NCI-H2227 (cell line): Measurements from ENCODE around the gene CHD8.
"Not testable (repeated sequence)": the region's sequence is repeated elsewhere in the genome, so short reads cannot be mapped to it uniquely, and the experiment has no call there.

Experiments
- DNase-seq: peaks from one replicate; lab custom pipeline; 2025; ENCODE audit not compliant: unreplicated experiment; lab: John Stamatoyannopoulos, UW

Gene CHD8

GRCh38 chr14:21379338-21379737 lies 76.6 kb downstream of the CHD8 start:
- no peak for DNase-seq

DNA sequence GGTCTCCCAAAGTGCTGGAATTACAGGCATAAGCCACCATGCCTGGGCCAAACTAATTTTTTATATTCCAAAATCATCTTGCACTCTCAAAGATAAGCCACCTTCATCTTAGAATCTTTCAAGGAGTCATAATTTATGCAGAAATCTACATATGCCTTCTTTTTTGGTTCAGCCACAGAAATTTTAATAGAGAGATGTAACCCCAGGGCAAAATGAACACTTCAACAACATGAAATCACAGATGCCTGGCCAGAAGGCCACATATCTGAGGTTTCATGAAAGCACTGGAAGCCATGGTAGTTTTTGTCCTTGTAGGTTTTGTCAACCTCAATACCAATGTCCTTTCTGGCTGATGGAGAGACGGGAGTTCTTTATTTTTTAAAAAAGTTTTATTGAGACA lies 81.9 kb downstream of the CHD8 start:
- DNase-seq: no peak

DNA sequence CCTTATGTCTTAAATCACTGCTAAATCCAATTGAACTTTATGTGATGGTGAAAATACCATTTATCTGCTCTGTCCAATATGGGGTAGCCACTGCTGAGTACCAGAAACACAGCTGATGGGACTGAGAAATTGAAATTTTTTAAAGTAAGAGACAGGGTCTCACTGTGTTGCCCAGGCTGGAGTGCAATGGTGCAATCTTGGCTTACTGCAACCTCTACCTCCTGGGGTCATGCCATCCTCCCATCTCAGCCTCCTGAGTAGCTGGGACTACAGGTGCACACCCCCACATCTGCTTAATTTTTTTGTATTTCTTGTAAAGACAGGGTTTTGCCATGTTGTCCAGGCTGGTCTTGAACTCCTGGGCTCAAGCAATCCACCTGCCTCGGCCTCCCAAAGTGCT lies 83.1 kb downstream of the CHD8 start:
- not testable (repeated sequence) for DNase-seq

- DNase-seq: no peak
These were observed 85.8 kb downstream of the CHD8 start for GRCh38 chr14:21369949-21370679.

DNA sequence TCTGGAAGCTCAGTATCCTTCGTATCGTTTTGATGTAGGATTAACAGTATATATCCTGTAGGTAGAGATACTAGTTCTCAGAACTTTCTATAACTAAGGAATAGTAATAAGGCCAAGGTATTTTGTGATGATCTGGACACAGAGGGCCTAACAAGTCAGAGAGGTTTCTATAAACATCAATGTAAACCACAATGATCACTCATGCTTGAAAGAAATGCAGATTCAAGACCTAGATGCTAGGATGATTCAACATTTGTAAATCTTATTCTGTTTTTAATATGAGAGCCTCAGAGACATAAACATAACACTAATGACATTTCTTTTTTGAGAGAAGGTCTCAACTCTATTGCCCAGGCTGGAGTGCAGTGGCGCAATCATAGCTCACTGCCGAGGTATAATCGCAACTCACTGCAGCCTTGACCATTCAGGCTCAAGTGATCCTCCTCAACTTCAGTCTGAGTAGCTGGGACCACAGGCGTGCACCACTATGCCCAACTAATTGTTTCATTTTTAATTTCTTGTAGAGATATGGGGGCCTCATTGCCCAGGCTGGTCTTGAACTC lies 88.3 kb downstream of the CHD8 start:
- DNase-seq: no peak

GRCh38 chr14:21356511-21356910 lies 99.4 kb downstream of the CHD8 start:
- DNase-seq: no peak

DNA sequence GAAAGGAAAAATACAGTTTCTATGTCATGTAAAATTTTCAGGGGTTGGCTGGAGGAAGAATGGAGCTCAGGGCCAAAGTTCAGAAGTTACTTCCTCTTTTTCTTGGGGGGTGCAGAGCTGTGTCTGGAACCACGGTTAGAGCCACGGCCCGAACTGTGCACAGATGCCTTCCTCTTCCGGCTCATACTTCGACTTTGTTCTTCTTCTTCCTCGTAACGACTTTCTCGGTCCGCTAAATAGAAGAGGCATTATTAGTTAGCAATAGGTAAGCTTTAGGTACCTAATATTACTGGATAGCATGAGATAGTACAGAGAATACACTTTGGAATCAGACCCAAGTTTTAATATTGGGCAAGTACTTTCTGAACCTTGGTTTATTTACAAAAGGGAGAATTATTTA lies 103.3 kb downstream of the CHD8 start:
- DNase-seq: no peak

DNA sequence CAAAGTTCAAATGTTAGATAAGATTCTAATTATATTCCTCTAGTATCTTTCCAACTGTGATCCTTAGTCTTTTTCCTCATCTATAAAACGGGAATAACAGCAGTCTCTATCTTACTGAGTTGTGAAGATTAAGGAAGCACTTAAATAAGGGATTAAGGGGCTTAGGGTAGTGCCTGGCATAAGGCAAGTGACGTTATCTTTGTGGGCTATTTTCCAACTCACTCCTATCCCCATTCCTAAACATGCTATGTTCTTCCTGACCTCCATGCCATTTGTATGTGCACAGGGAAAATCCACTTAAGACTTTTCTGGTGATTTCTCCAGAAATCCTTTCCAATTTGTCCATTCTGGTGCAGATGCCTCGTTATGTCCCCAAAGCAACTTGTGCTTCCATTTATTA lies 105.4 kb downstream of the CHD8 start:
- DNase-seq: no peak

GRCh38 chr14:21347201-21347600 lies 108.7 kb downstream of the CHD8 start:
- no peak for DNase-seq

- no peak for DNase-seq
These were observed 109.3 kb downstream of the CHD8 start for GRCh38 chr14:21346532-21347135.

GRCh38 chr14:21343035-21343794 lies 112.7 kb downstream of the CHD8 start:
- no peak for DNase-seq
